Upper lobe of left lung (tissue), 6 donors: ENCODE measurements around the gene CDPF1. TPM values are rescaled to one million over a fixed set of nuclear protein-coding genes. Genes with fewer than 3 reads are reported as not detected.
A peak's percentile ranks its signal among the peaks of the same experiment; 100 is the strongest.

Experiments
- ATAC-seq, 2 donors: fragments of 200-7000 bp; cut with Tn5 transposase; one replicate each; pipeline ENCODE4 v1.9.1; 2022; ENCODE audit warnings: mild to moderate bottlenecking in 2 of 2, moderate library complexity in 2 of 2; ENCODE audit not compliant: low FRiP score in 2 of 2
- DNase-seq, 2 donors: peaks; one replicate each; pipeline ENCODE4 v3.0.0-alpha.2; 2019 to 2020
- H3K27ac ChIP-seq, 4 donors: fragments of 200-600 bp; sonication (generic); one replicate each; pipeline ENCODE4 v1.5.1; 2016 to 2019
- H3K27me3 ChIP-seq, 4 donors: fragments of 200-600 bp; sonication (generic); one replicate each; pipeline ENCODE4 v1.5.1; 2017 to 2019
- H3K36me3 ChIP-seq, 4 donors: fragments of 200-600 bp; sonication (generic); one replicate each; pipeline ENCODE4 v1.5.1; 2016 to 2019
- H3K4me1 ChIP-seq, 4 donors: fragments of 200-600 bp; sonication (generic); one replicate each; pipeline ENCODE4 v1.5.1; 2018 to 2019
- H3K4me3 ChIP-seq, 4 donors: fragments of 200-600 bp; sonication (generic); one replicate each; pipeline ENCODE4 v1.5.1; 2017 to 2019; ENCODE audit warnings: mild to moderate bottlenecking in 2 of 4, moderate library complexity in 1 of 4
- H3K9me3 ChIP-seq, 4 donors: fragments of 200-600 bp; sonication (generic); one replicate each; pipeline ENCODE4 v1.5.1; 2018 to 2019
- EP300 ChIP-seq, 4 donors: sonication (generic); formaldehyde crosslinking; IDR thresholded peaks; one replicate each; pipeline ENCODE4 v1.5.1; 2017; ENCODE audit warnings: antibody characterized with exemption in 4 of 4, control low read depth in 2 of 4
- POLR2A ChIP-seq, 4 donors: fragments of 450-650 bp; IDR thresholded peaks; one replicate each; pipeline ENCODE4 v1.5.1; 2016 to 2017; ENCODE audit warnings: antibody characterized with exemption in 4 of 4, mild to moderate bottlenecking in 2 of 4
- POLR2AphosphoS5 ChIP-seq, 2 donors: sonication (generic); formaldehyde crosslinking; IDR thresholded peaks; one replicate each; pipeline ENCODE4 v1.5.1; 2017; ENCODE audit warnings: antibody characterized with exemption in 2 of 2
- WGBS, 2 donors: methylation state at CpG; one replicate each; pipeline ENCODE4 v1.1.5; 2017 to 2018; 5-methylcytosine and 5-hydroxymethylcytosine counted together
- total RNA-seq, 6 donors: library from RNA; depleted of rRNA in 4 of 6; stranded (reverse); fragments of >200 nt in 4 of 6; gene quantifications; one replicate each; pipeline versions ENCODE4 v1.1.0 to v1.2.1, GENCODE V29; 2016 to 2021
- TF ChIP-seq, protein P1 (sequence below), 6 experiments: fragments of 450-650 bp in 4 of 6; fragments of 200-600 bp in 2 of 6; sonication (generic) in 2 of 6; IDR thresholded peaks; one replicate each; pipeline ENCODE4 v1.5.1; 2016 to 2019; ENCODE audit warnings: antibody characterized with exemption in 6 of 6
- donor health status: DM: no; HTN: no; CAD: no; lungs with moderate emphysema.
- donor health status: DM: no; HTN: yes; CAD: no; lungs with severe emphysema.

The CDPF1 gene
- total RNA-seq, 6 donors from 2014 or later = 6.8 to 22.9 (median 11.2) TPM

DNA sequence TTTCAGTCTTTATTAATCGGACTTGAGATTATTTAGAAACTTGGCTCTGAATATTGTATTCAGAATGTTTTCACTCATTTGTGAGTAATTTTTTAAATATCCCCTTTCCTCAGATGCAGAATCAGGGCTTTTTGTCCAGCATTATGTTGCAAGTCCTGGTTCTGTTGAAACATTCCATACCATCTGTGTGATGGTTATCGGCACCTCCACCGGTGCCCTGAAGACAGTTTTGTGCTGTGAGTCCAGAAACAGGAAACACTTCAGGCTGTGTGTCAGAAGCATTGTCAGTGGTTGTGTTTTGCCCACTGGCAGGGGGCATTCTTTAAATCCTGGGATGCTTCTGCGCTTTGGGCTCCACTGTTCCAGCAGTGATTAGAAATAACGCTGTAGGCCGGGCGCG, 20.4 kb downstream of the CDPF1 start:
- H3K27me3 ChIP-seq = no peaks in the 10 kb centered on the region
- no peak for TF ChIP-seq POLR2AphosphoS5 (IDR thresholded peaks at IDR 0.05)
- TF ChIP-seq, protein P1, sequence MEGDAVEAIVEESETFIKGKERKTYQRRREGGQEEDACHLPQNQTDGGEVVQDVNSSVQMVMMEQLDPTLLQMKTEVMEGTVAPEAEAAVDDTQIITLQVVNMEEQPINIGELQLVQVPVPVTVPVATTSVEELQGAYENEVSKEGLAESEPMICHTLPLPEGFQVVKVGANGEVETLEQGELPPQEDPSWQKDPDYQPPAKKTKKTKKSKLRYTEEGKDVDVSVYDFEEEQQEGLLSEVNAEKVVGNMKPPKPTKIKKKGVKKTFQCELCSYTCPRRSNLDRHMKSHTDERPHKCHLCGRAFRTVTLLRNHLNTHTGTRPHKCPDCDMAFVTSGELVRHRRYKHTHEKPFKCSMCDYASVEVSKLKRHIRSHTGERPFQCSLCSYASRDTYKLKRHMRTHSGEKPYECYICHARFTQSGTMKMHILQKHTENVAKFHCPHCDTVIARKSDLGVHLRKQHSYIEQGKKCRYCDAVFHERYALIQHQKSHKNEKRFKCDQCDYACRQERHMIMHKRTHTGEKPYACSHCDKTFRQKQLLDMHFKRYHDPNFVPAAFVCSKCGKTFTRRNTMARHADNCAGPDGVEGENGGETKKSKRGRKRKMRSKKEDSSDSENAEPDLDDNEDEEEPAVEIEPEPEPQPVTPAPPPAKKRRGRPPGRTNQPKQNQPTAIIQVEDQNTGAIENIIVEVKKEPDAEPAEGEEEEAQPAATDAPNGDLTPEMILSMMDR (IDR thresholded peaks at IDR 0.05) = no peak
- TF ChIP-seq POLR2A (IDR thresholded peaks at IDR 0.05) = no peak
- no peak overlapping the region for H3K4me3 ChIP-seq
- DNase-seq = no peak
- no peaks in the 10 kb centered on the region for H3K4me1 ChIP-seq
- peaks cover 0 to 10% (median 5%) of the 10 kb centered on the region in 4 donors for H3K36me3 ChIP-seq
- whole genome bisulfite sequencing, 2 donors = 85 to 95% methylated on average over 8 of the region's 8 CpGs
- ATAC-seq = no peak
- H3K9me3 ChIP-seq = no peaks in the 10 kb centered on the region
- H3K27ac ChIP-seq = no peak overlapping the region

DNA sequence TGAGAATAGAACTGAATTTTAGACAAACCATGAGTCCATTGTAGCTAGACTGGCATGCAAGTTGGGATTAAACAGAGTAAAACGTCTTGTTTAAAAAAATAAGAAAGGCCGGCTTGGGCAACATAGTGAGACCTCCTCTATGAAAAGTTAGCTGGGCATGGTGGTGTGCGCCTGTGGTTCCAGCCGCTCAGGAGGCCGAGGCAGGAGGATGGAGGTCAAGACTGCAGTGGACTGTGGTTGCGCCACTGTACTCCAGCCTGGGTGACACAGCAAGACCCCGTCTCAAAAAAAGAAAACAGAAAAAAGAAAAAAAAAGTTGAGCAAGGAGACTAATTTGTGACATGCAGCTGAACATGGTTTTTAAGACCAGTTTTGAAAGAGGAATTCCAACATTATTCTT, 23.5 kb downstream of the CDPF1 start:
- no peaks in the 10 kb centered on the region for H3K27me3 ChIP-seq
- no peaks in the 10 kb centered on the region for H3K4me1 ChIP-seq
- DNase-seq (no peak), ATAC-seq (no peak)
- no peak overlapping the region for H3K4me3 ChIP-seq
- H3K9me3 ChIP-seq = no peaks in the 10 kb centered on the region
- TF ChIP-seq POLR2A (IDR thresholded peaks at IDR 0.05) (no peak), EP300 (IDR thresholded peaks at IDR 0.05) (no peak), POLR2AphosphoS5 (IDR thresholded peaks at IDR 0.05) (no peak)
- TF ChIP-seq, protein P1 (IDR thresholded peaks at IDR 0.05) = no peak
- H3K27ac ChIP-seq = no peak overlapping the region
- WGBS, 2 donors = 90 to 95% methylated on average over 7 of the region's 7 CpGs
- peaks cover 2 to 21% (median 11%) of the 10 kb centered on the region in 4 donors for H3K36me3 ChIP-seq

DNA sequence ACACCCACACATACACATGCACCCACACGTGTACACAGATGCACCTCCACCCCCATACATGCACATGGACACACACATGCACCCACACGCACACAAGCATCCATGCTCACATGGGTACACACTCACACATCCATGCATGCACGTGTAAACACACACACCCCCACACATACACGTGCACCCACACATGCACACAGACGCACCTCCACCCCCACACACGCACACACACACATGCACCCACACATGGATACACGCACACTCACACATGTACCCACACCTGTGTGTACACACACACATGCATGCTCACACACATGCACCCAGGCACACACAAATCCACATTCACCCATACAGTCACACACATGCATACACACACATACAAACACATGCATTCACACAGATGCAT, 24.5 kb downstream of the CDPF1 start:
- no peak overlapping the region for H3K27ac ChIP-seq
- H3K4me3 ChIP-seq = no peak overlapping the region
- H3K9me3 ChIP-seq = no peaks in the 10 kb centered on the region
- peaks cover 5 to 30% (median 19%) of the 10 kb centered on the region in 4 donors for H3K36me3 ChIP-seq
- no peaks in the 10 kb centered on the region for H3K27me3 ChIP-seq
- DNase-seq (no peak), ATAC-seq (peak in 1 of 2 donors; percentile 15)
- H3K4me1 ChIP-seq = no peaks in the 10 kb centered on the region
- no peak for TF ChIP-seq EP300 (IDR thresholded peaks at IDR 0.05)
- 94 to 96% methylated on average over 7 of the region's 7 CpGs for WGBS, 2 donors

DNA sequence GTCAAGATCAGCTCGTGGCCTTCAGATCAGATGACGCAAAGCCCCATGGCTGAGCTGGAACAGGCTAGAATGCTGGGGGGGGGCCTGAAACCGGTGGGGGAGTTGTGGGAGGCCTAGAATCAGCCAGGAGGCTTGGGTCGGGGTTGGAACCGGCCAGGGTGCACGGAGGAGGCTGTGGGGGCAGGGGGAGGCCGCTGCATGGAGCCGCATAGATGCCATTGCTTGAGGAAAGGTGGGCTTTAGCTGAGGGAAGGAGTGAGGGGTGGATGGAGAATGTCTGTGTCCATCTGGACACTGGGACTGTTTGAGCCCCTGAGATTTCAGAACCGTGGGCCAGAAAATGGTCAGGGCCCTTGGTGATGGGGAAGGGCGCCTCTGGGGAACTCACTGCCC, 25.2 kb downstream of the CDPF1 start:
- ATAC-seq (no peak), DNase-seq (peak in 1 of 2 donors; percentile 48)
- Histone ChIP-seq H3K9me3 (no peaks in the 10 kb centered on the region), H3K4me1 (no peaks in the 10 kb centered on the region), H3K27me3 (no peaks in the 10 kb centered on the region), H3K4me3 (no peak overlapping the region), H3K27ac (no peak overlapping the region), H3K36me3 (peaks cover 5 to 37% (median 22%) of the 10 kb centered on the region in 4 donors)
- 89 to 93% methylated on average over 4 to 10 of the region's 10 CpGs for WGBS, 2 donors
- TF ChIP-seq, protein P1 (IDR thresholded peaks at IDR 0.05) = no peak
- no peak for TF ChIP-seq POLR2AphosphoS5 (IDR thresholded peaks at IDR 0.05)
- no peak for TF ChIP-seq POLR2A (IDR thresholded peaks at IDR 0.05)
- TF ChIP-seq EP300 (IDR thresholded peaks at IDR 0.05) = no peak

DNA sequence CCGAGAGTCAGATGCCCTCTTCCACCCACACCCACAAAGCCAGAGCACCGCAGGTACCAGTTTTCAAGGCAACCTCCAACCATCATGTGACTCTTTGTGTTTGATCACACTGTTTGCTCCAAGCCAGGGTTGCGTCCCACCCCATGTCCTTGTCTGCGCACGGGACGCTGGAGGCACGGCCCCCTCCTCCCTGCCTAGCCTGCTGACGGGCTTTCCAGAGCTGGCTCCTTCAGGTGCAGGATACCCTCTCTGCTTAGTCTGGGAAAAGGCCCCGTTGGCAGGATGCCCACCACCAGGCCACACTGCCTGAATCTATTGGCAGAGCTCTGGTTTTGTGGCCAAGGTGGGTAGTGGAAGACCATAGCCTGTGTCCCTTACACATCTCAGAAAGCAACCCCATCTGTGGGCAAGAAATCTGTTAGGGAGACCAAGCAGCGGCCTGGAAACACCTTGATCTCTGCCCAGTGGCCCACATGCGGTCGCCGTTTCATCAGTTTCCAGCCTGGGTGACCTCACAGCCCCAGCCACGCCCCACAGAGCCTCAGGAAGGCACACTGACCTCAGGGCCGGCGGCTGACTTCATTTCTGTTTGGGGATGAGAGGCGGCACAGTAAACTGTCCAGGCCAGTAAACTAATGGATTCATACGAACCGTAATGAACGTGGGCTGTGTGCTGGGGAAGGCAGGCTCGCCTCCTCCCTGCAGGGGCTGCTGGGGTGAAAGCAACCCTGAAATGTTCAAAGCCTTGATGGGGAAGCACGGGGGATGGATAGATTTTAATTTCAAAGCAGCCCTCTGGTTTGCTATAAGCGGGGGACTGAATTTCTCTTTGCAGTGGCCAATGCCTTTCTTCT, 25.8 kb downstream of the CDPF1 start:
- DNase-seq (peak in 1 of 2 donors; percentile 54), ATAC-seq (no peak)
- H3K9me3 ChIP-seq = no peaks in the 10 kb centered on the region
- WGBS, 2 donors = 89 to 92% methylated on average over 16 to 23 of the region's 23 CpGs
- H3K27ac ChIP-seq = no peak overlapping the region
- no peaks in the 10 kb centered on the region for H3K27me3 ChIP-seq
- TF ChIP-seq EP300 (IDR thresholded peaks at IDR 0.05) = no peak
- TF ChIP-seq POLR2AphosphoS5 (IDR thresholded peaks at IDR 0.05) = no peak
- no peak for TF ChIP-seq POLR2A (IDR thresholded peaks at IDR 0.05)
- TF ChIP-seq, protein P1 (IDR thresholded peaks at IDR 0.05) = no peak
- H3K4me3 ChIP-seq = no peak overlapping the region
- H3K36me3 ChIP-seq = peaks cover 5 to 44% (median 25%) of the 10 kb centered on the region in 4 donors
- H3K4me1 ChIP-seq = no peaks in the 10 kb centered on the region
